Fibroblast of villous mesenchyme (primary cell): ENCODE results near the gene INTS11. TPM values are rescaled to one million over a fixed set of nuclear protein-coding genes. Genes with fewer than 3 reads are reported as not detected.

Experiments
- DNase-seq: peaks from one replicate; pipeline ENCODE4 v3.0.0-alpha.2; 2010; ENCODE audit warnings: low read depth
- H3K4me3 ChIP-seq: 2 replicates; pipeline ENCODE4 v1.5.1; 2011; ENCODE audit warnings: low read depth, mild to moderate bottlenecking, low read length
- CTCF ChIP-seq: IDR thresholded peaks from 2 replicates; pipeline ENCODE4 v1.5.1; 2012; ENCODE audit warnings: low read depth, mild to moderate bottlenecking, low read length; ENCODE audit not compliant: insufficient read depth
- total RNA-seq: library from RNA; depleted of rRNA; stranded (reverse); fragments of >200 nt; gene quantifications from 2 replicates; pipeline ENCODE4 v1.2.3, GENCODE V29; 2012

Gene INTS11
- total RNA-seq, 1 donor = 57.9 TPM

DNA sequence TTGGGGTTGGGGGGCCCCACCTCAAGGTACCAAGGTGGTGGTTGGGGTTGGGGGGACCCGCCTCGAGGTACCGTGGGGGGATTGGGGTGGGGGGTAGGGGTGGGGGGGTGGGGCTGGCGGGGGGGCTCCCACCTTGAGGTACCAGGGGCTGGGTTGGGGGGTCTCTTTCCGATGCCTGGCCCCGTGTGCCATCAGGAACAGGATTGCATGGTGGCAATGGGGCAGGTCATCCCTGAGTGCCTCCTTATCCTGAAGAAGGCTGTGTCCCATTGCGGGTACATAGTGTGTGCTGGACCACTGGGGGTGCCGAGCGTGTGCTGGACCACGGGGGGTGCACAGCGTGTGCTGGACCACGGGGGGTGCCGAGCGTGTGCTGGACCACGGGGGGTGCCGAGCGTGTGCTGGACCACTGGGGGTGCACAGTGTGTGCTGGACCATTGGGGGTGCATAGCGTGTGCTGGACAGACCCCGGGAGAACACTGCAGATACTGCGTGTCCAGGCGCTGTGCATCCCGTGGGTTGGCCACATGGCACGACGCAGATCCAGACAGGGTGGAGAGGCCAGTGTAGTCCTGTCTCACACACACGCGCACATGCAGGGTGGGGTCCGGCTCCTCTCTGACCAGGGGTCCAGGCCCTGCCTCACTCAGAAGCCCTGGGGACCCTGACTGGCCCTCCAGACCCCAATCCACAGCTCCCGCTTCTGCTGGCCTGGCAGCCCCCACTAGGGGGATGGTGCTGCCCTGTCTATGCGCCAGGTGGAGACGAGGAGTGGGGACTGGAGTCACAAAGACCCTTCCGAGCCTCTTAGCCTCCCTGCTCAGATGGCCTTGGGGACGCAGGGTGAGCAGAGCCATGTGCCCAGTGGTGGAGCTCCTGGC is 40.0 kb downstream of the INTS11 start:
- no peak for DNase-seq
- TF ChIP-seq CTCF = no peak
- no peak overlapping the region for H3K4me3 ChIP-seq

DNA sequence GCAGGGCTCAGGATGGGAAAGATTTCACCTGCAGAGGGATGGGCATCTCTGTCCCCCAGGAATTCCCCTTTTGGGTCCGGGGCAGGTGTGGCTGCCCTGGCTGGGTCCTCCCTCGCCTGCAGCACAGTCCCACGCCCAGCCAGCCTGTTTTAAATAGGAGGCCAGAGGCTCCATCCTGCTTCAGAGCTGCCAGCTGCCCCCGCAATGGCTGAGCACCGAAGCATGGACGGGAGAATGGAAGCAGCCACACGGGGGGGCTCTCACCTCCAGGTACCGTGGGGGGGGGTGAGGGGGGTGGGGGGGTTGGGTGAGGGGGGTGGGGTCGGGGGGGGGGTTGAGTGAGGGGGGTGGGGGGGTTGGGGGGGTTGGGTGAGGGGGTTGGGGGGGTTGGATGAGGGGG is 40.6 kb downstream of the INTS11 start:
- no peak overlapping the region for H3K4me3 ChIP-seq
- no peak for TF ChIP-seq CTCF
- no peak for DNase-seq

GRCh38 chr1:1282998-1283397 is 41.5 kb downstream of the INTS11 start:
- DNase-seq = no peak
- H3K4me3 ChIP-seq = no peak overlapping the region
- TF ChIP-seq CTCF = no peak

- TF ChIP-seq CTCF = no peak
- H3K4me3 ChIP-seq = no peak overlapping the region
- DNase-seq = no peak
These were observed 42.7 kb downstream of the INTS11 start for GRCh38 chr1:1281533-1282321.

DNA sequence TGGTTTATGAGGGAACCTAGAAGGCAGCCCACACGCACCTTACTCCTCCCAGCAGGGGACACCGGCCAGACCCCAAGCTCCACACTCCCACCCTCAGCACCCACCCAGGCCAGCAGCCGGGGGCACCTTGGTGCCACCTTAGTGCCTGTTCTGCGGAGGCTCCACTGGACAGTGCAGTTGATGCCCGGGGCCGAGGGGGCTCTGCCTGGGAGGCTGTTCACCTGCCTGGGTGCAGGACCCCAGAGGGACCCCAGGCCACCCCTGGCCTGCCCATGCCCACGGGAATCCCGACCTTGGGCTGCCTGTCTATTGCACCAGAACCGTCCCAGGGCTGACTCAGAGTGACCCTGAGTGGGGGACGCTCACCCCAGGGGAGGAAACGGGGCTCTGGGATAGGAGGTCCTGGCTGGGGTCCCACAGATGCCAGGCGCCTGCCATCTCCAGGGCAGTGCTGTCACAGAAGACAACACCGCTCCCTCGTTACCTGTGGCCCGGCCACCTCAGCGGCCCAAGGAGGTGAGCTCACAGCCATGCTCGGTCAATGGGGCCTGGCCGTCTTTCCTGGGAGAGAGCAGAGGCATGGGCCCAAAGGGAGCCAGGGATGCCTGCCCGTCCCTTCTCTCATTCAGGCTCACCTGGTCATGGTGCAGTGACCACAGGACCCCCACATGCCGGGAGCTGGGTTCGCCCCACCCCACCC is 43.5 kb downstream of the INTS11 start:
- no peak for DNase-seq
- no peak for TF ChIP-seq CTCF
- H3K4me3 ChIP-seq = no peak overlapping the region

DNA sequence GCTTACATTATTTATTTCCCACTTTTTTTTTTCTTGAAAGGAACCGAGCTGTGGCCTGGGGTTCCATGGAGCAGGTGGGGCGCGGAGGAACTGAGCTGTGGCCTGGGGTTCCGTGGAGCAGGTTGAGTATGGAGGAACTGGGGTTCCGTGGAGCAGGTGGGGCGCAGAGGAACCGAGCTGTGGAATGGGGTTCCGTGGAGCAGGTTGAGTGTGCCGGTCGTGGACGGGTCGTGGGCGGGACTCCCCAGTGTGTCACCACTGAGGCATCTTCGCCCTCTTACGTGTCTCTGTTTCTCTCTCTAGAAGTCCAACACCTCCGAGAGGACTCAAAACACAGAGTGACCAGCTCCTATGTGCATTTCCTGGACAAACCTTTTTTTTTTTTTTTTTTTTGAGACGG is 45.4 kb downstream of the INTS11 start:
- no peak for TF ChIP-seq CTCF
- DNase-seq = no peak
- no peak overlapping the region for H3K4me3 ChIP-seq
